ENCODE data around the gene PSD.

The PSD gene

DNA sequence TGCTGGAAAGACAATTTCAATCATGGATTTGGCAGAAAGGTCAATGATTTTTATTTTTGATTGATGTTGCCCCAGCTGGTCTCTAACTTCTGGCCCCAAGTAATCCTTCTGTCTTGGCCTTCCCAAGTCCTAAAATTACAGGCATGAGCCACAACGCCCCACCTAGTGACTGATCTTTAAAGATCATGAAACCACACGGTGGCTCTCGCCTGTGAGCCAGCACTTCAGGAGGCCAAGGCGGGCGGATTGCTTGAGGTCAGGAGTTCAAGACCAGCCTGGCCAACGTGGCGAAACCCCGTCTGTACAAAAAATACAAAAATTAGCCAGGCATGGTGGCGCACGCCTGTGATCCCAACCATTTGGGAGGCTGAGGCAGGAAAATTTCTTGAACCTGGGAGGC is 45.4 kb upstream of the PSD start:
- Histone ChIP-seq H3K4me3 (ENCODE audit: low read depth, low read length) (no peak overlapping the region), H4K12ac (ENCODE audit: low read depth, low read length) (no peak overlapping the region), H3K36me3 (ENCODE audit: control insufficient read depth in 1 of 2, insufficient read depth in 2 of 2, low read length in 2 of 2) (peaks cover 0 to 1% of the 10 kb centered on the region in 2 experiments), H3K79me1 (ENCODE audit: low read length) (peaks cover 6% of the 10 kb centered on the region), H3K9ac (ENCODE audit: low read length) (no peak overlapping the region), H3K27me3 (ENCODE audit: insufficient read depth, low read length) (no peaks in the 10 kb centered on the region), H3K18ac (ENCODE audit: low read length) (no peak overlapping the region), H3K79me2 (ENCODE audit: control insufficient read depth, insufficient read depth, low read length, poor library complexity) (peaks cover 3% of the 10 kb centered on the region), H3K23ac (ENCODE audit: low read length) (no peak overlapping the region), H3K9me3 (ENCODE audit: insufficient read depth, low read depth, low read length) (peaks cover 1% of the 10 kb centered on the region), H2BK5ac (ENCODE audit: low read depth, low read length, poor library complexity) (no peak overlapping the region), H2AFZ (ENCODE audit: insufficient read depth, low read length, poor library complexity) (no peak overlapping the region), H3K4ac (ENCODE audit: low read depth, low read length) (no peak overlapping the region), H3K4me1 (ENCODE audit: control insufficient read depth in 1 of 2, insufficient read depth in 2 of 2, low read length in 2 of 2) (peaks cover 11 to 19% of the 10 kb centered on the region in 2 experiments), H3K4me2 (ENCODE audit: low read length) (no peak overlapping the region), H2AK5ac (ENCODE audit: low read length) (no peak overlapping the region), H2BK12ac (ENCODE audit: low read length) (no peak overlapping the region), H4K8ac (ENCODE audit: low read depth, low read length) (no peak overlapping the region), H3K14ac (ENCODE audit: low read length) (no peak overlapping the region), H4K91ac (ENCODE audit: low read depth, low read length) (no peak overlapping the region), H3K27ac (ENCODE audit: low read depth, low read length) (no peak overlapping the region), H2BK120ac (ENCODE audit: insufficient read depth, low read length, poor library complexity) (no peak overlapping the region)
- no CpG with 5 or more reads among the region's 10 CpGs for WGBS (ENCODE audit: extremely low coverage, insufficient coverage, insufficient read length)
- no peak for DNase-seq

- no peak for DNase-seq
- Histone ChIP-seq H3K4me3 (ENCODE audit: low read depth, low read length) (no peak overlapping the region), H3K9ac (ENCODE audit: low read length) (no peak overlapping the region), H3K4ac (ENCODE audit: low read depth, low read length) (no peak overlapping the region), H3K79me2 (ENCODE audit: control insufficient read depth, insufficient read depth, low read length, poor library complexity) (peaks cover 3% of the 10 kb centered on the region), H2BK12ac (ENCODE audit: low read length) (no peak overlapping the region), H2BK120ac (ENCODE audit: insufficient read depth, low read length, poor library complexity) (no peak overlapping the region), H2AFZ (ENCODE audit: insufficient read depth, low read length, poor library complexity) (no peak overlapping the region), H3K79me1 (ENCODE audit: low read length) (peaks cover 6% of the 10 kb centered on the region), H3K23ac (ENCODE audit: low read length) (no peak overlapping the region), H3K9me3 (ENCODE audit: insufficient read depth, low read depth, low read length) (peaks cover 1% of the 10 kb centered on the region), H3K4me1 (ENCODE audit: control insufficient read depth in 1 of 2, insufficient read depth in 2 of 2, low read length in 2 of 2) (peaks cover 11 to 19% of the 10 kb centered on the region in 2 experiments), H2AK5ac (ENCODE audit: low read length) (no peak overlapping the region), H3K27me3 (ENCODE audit: insufficient read depth, low read length) (no peaks in the 10 kb centered on the region), H4K12ac (ENCODE audit: low read depth, low read length) (no peak overlapping the region), H3K4me2 (ENCODE audit: low read length) (peak overlapping the region; percentile 14), H3K27ac (ENCODE audit: low read depth, low read length) (no peak overlapping the region), H4K8ac (ENCODE audit: low read depth, low read length) (no peak overlapping the region), H3K18ac (ENCODE audit: low read length) (no peak overlapping the region), H3K14ac (ENCODE audit: low read length) (no peak overlapping the region), H4K91ac (ENCODE audit: low read depth, low read length) (no peak overlapping the region), H3K36me3 (ENCODE audit: control insufficient read depth in 1 of 2, insufficient read depth in 2 of 2, low read length in 2 of 2) (no peaks in the 10 kb centered on the region), H2BK5ac (ENCODE audit: low read depth, low read length, poor library complexity) (no peak overlapping the region)
- WGBS (ENCODE audit: extremely low coverage, insufficient coverage, insufficient read length), result no CpG with 5 or more reads among the region's 6 CpGs
These were observed 44.0 kb upstream of the PSD start for GRCh38 chr10:102462512-102463054.

GRCh38 chr10:102461187-102462054 is 42.8 kb upstream of the PSD start:
- Histone ChIP-seq H3K9ac (ENCODE audit: low read length) (peak overlapping the region; percentile 21), H3K4ac (ENCODE audit: low read depth, low read length) (peak overlapping the region; percentile 38), H3K9me3 (ENCODE audit: insufficient read depth, low read depth, low read length) (peaks cover 1% of the 10 kb centered on the region), H2AFZ (ENCODE audit: insufficient read depth, low read length, poor library complexity) (peak overlapping the region; percentile 94), H2AK5ac (ENCODE audit: low read length) (no peak overlapping the region), H3K36me3 (ENCODE audit: control insufficient read depth in 1 of 2, insufficient read depth in 2 of 2, low read length in 2 of 2) (no peaks in the 10 kb centered on the region), H3K23ac (ENCODE audit: low read length) (no peak overlapping the region), H2BK5ac (ENCODE audit: low read depth, low read length, poor library complexity) (peak overlapping the region; percentile 16), H3K79me1 (ENCODE audit: low read length) (peaks cover 6% of the 10 kb centered on the region), H3K4me3 (ENCODE audit: low read depth, low read length) (peak overlapping the region; percentile 50), H3K14ac (ENCODE audit: low read length) (peak overlapping the region; percentile 45), H3K27me3 (ENCODE audit: insufficient read depth, low read length) (no peaks in the 10 kb centered on the region), H3K27ac (ENCODE audit: low read depth, low read length) (peak overlapping the region; percentile 2), H3K18ac (ENCODE audit: low read length) (no peak overlapping the region), H4K8ac (ENCODE audit: low read depth, low read length) (peak overlapping the region; percentile 98), H3K79me2 (ENCODE audit: control insufficient read depth, insufficient read depth, low read length, poor library complexity) (peaks cover 3% of the 10 kb centered on the region), H2BK12ac (ENCODE audit: low read length) (peak overlapping the region; percentile 75), H2BK120ac (ENCODE audit: insufficient read depth, low read length, poor library complexity) (peak overlapping the region; percentile 74), H3K4me1 (ENCODE audit: control insufficient read depth in 1 of 2, insufficient read depth in 2 of 2, low read length in 2 of 2) (peaks cover 11 to 19% of the 10 kb centered on the region in 2 experiments), H4K91ac (ENCODE audit: low read depth, low read length) (peak overlapping the region; percentile 87), H3K4me2 (ENCODE audit: low read length) (peak overlapping the region; percentile 95), H4K12ac (ENCODE audit: low read depth, low read length) (peak overlapping the region; percentile 93)
- no CpG with 5 or more reads among the region's 54 CpGs for WGBS (ENCODE audit: extremely low coverage, insufficient coverage, insufficient read length)
- DNase-seq, result peak; percentile 98 to 99

DNA sequence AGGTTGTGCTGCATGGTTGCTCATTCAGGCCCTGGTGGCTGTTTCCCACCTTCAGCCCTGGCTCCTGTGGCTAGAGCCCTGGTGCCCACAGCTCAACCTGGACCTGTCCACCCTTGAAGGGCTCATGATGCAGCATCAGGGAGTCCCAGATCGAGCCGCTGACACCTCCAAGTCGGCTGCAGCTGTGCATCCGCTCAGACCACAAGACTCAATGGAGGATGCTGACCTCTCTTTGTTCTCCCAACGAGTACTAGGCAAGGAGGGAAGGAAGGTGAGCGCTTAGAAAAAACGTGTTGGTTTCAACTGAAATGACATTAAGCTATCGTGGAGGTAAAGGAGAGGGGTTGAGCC is 42.2 kb upstream of the PSD start:
- Histone ChIP-seq H3K18ac (ENCODE audit: low read length) (peak overlapping the region; percentile 11), H3K4me1 (ENCODE audit: control insufficient read depth in 1 of 2, insufficient read depth in 2 of 2, low read length in 2 of 2) (peaks cover 14 to 19% of the 10 kb centered on the region in 2 experiments), H3K27me3 (ENCODE audit: insufficient read depth, low read length) (no peaks in the 10 kb centered on the region), H3K27ac (ENCODE audit: low read depth, low read length) (peak overlapping the region; percentile 2), H3K9ac (ENCODE audit: low read length) (no peak overlapping the region), H2BK5ac (ENCODE audit: low read depth, low read length, poor library complexity) (no peak overlapping the region), H3K79me2 (ENCODE audit: control insufficient read depth, insufficient read depth, low read length, poor library complexity) (peaks cover 3% of the 10 kb centered on the region), H4K12ac (ENCODE audit: low read depth, low read length) (peak overlapping the region; percentile 93), H3K4me3 (ENCODE audit: low read depth, low read length) (no peak overlapping the region), H2AFZ (ENCODE audit: insufficient read depth, low read length, poor library complexity) (peak overlapping the region; percentile 94), H2AK5ac (ENCODE audit: low read length) (peak overlapping the region; percentile 55), H2BK120ac (ENCODE audit: insufficient read depth, low read length, poor library complexity) (peak overlapping the region; percentile 74), H3K4ac (ENCODE audit: low read depth, low read length) (peak overlapping the region; percentile 38), H3K36me3 (ENCODE audit: control insufficient read depth in 1 of 2, insufficient read depth in 2 of 2, low read length in 2 of 2) (peaks cover 0 to 2% of the 10 kb centered on the region in 2 experiments), H3K4me2 (ENCODE audit: low read length) (peak overlapping the region; percentile 95), H2BK12ac (ENCODE audit: low read length) (peak overlapping the region; percentile 75), H4K91ac (ENCODE audit: low read depth, low read length) (peak overlapping the region; percentile 87), H3K23ac (ENCODE audit: low read length) (no peak overlapping the region), H3K9me3 (ENCODE audit: insufficient read depth, low read depth, low read length) (peaks cover 1% of the 10 kb centered on the region), H4K8ac (ENCODE audit: low read depth, low read length) (peak overlapping the region; percentile 98), H3K79me1 (ENCODE audit: low read length) (peaks cover 8% of the 10 kb centered on the region), H3K14ac (ENCODE audit: low read length) (peak overlapping the region; percentile 45)
- WGBS (ENCODE audit: extremely low coverage, insufficient coverage, insufficient read length), result no CpG with 5 or more reads among the region's 8 CpGs
- DNase-seq, result no peak
